Sigmoid colon (tissue), 4 donors: ENCODE results near the gene ULK2.

ENCODE experiments used
- EP300 ChIP-seq, 4 donors: sonication (generic); formaldehyde crosslinking; IDR thresholded peaks; one replicate each; pipeline ENCODE4 v1.6.1; 2017; ENCODE audit warnings: antibody characterized with exemption in 4 of 4
- POLR2A ChIP-seq, 2 donors: fragments of 450-650 bp; IDR thresholded peaks; one replicate each; pipeline ENCODE4 v1.6.1; 2016; ENCODE audit warnings: antibody characterized with exemption in 2 of 2, mild to moderate bottlenecking in 2 of 2, moderate library complexity in 2 of 2
- POLR2AphosphoS5 ChIP-seq, 4 donors: sonication (generic); formaldehyde crosslinking; IDR thresholded peaks; one replicate each; pipeline ENCODE4 v1.6.1; 2017; ENCODE audit warnings: antibody characterized with exemption in 4 of 4
- TF ChIP-seq, protein P1 (sequence below), 4 experiments: fragments of 450-650 bp in 3 of 4; fragments of 200-600 bp in 1 of 4; IDR thresholded peaks; one replicate each; pipeline ENCODE4 v1.5.1; 2016 to 2019; ENCODE audit warnings: antibody characterized with exemption in 4 of 4, mild to moderate bottlenecking in 3 of 4, moderate library complexity in 2 of 4

- TF ChIP-seq EP300 (IDR thresholded peaks at IDR 0.05) (no peak), POLR2A (IDR thresholded peaks at IDR 0.05) (no peak), POLR2AphosphoS5 (IDR thresholded peaks at IDR 0.05) (no peak)
- TF ChIP-seq, protein P1, sequence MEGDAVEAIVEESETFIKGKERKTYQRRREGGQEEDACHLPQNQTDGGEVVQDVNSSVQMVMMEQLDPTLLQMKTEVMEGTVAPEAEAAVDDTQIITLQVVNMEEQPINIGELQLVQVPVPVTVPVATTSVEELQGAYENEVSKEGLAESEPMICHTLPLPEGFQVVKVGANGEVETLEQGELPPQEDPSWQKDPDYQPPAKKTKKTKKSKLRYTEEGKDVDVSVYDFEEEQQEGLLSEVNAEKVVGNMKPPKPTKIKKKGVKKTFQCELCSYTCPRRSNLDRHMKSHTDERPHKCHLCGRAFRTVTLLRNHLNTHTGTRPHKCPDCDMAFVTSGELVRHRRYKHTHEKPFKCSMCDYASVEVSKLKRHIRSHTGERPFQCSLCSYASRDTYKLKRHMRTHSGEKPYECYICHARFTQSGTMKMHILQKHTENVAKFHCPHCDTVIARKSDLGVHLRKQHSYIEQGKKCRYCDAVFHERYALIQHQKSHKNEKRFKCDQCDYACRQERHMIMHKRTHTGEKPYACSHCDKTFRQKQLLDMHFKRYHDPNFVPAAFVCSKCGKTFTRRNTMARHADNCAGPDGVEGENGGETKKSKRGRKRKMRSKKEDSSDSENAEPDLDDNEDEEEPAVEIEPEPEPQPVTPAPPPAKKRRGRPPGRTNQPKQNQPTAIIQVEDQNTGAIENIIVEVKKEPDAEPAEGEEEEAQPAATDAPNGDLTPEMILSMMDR (IDR thresholded peaks at IDR 0.05), result peak; percentile 30 to 82 (median 72)
These were observed 105.2 kb downstream of the ULK2 start for GRCh38 chr17:19762515-19762961.
